Naive thymus-derived CD8-positive, alpha-beta T cell (primary cell): ENCODE results near the gene RTBDN. TPM values are rescaled to one million over a fixed set of nuclear protein-coding genes. Genes with fewer than 3 reads are reported as not detected.
A peak's percentile ranks its signal among the peaks of the same experiment; 100 is the strongest.
"Not testable (repeated sequence)": the region's sequence is repeated elsewhere in the genome, so short reads cannot be mapped to it uniquely, and the experiment has no call there.

Source experiments
- ATAC-seq, 2 donors: fragments of 150-1000 bp; cut with Tn5 transposase in 1 of 2; sonication (Bioruptor Pico), chemical (Tn5 transposase) in 1 of 2; 1 replicate in 1 of 2; 2 replicates in 1 of 2; pipeline ENCODE4 v1.10.0; 2021; ENCODE audit warnings: mild to moderate bottlenecking in 2 of 2, moderate library complexity in 2 of 2
- POLR2A ChIA-PET: fragments of 350-600 bp; sonication (Branson Sonifier 250); formaldehyde crosslinking; loops from one replicate; lab custom pipeline; 2021; ENCODE audit warnings: antibody characterized with exemption; lab: Charles Lee
- DNase-seq, 10 donors: peaks; one replicate each; pipeline versions ENCODE4 v3.0.0 to v3.0.0-alpha.2; 2020 to 2022
- H3K27ac Mint-ChIP-seq, 10 donors: one replicate each; pipeline ENCODE4 v1.8.0; 2020 to 2022; ENCODE audit warnings: mild to moderate bottlenecking in 10 of 10, mixed read lengths in 10 of 10, moderate library complexity in 4 of 10, inconsistent platforms in 1 of 10
- H3K27me3 Mint-ChIP-seq, 5 donors: one replicate each; pipeline ENCODE4 v1.8.0; 2021 to 2022; ENCODE audit warnings: mixed read lengths in 5 of 5
- H3K36me3 Mint-ChIP-seq, 3 donors: one replicate each; pipeline ENCODE4 v1.8.0; 2020 to 2022; ENCODE audit warnings: mixed read lengths in 3 of 3, mild to moderate bottlenecking in 2 of 3, inconsistent platforms in 1 of 3
- H3K4me1 Mint-ChIP-seq, 4 donors: one replicate each; pipeline ENCODE4 v1.8.0; 2021 to 2022; ENCODE audit warnings: mixed read lengths in 4 of 4
- H3K4me3 Mint-ChIP-seq, 10 donors: one replicate each; pipeline ENCODE4 v1.8.0; 2020 to 2022; ENCODE audit warnings: mild to moderate bottlenecking in 10 of 10, mixed read lengths in 10 of 10, moderate library complexity in 6 of 10, inconsistent platforms in 1 of 10
- H3K9me3 Mint-ChIP-seq, 9 donors: one replicate each; pipeline ENCODE4 v1.8.0; 2020 to 2022; ENCODE audit warnings: mixed read lengths in 9 of 9, mild to moderate bottlenecking in 3 of 9, inconsistent platforms in 1 of 9, moderate library complexity in 1 of 9
- polyA plus RNA-seq, 3 donors: library from polyadenylated mRNA; unstranded; fragments of 300-500 nt; fragmentation: Illumina TruSeq; gene quantifications; one replicate each; pipeline ENCODE4 v1.2.3, GENCODE V29; 2021
- total RNA-seq, 8 experiments: library from RNA in 2 of 8; stranded (reverse) in 2 of 8; gene quantifications; one replicate each; pipeline ENCODE4 v1.2.3 and lab custom pipeline; 2021 to 2026

RTBDN gene
- total and polyA plus RNA-seq, 5 experiments from 2014 or later, result not detected

- Mint-ChIP-seq H3K9me3 (no peaks in the 10 kb centered on the region), H3K27ac (no peak overlapping the region), H3K36me3 (peaks cover 0 to 13% (median 0%) of the 10 kb centered on the region in 3 donors), H3K27me3 (no peaks in the 10 kb centered on the region), H3K4me3 (peak overlapping the region in 1 of 10 donors; percentile 38), H3K4me1 (peaks cover 17 to 38% (median 31%) of the 10 kb centered on the region in 4 donors)
- DNase-seq, result no peak
- no peak for ATAC-seq
- POLR2A ChIA-PET, result interaction anchor here (0.7 to 14.5 kb wide), 4 partner anchors 9 to 1100 kb away, joined by 3 to 1021 read pairs (median 34); partner anchors contain the start of genes HOOK2 and JUNB
Measured at GRCh38 chr19:12804051-12804450, 30.3 kb downstream of the RTBDN start.

- Mint-ChIP-seq H3K4me3 (peak overlapping the region; percentile 83 to 94 (median 88)), H3K27me3 (no peaks in the 10 kb centered on the region), H3K36me3 (peaks cover 0 to 17% (median 0%) of the 10 kb centered on the region in 3 donors), H3K4me1 (peaks cover 17 to 38% (median 31%) of the 10 kb centered on the region in 4 donors), H3K9me3 (no peaks in the 10 kb centered on the region), H3K27ac (peak overlapping the region in 9 of 10 donors; percentile 28 to 84 (median 49))
- no peak for DNase-seq
- ATAC-seq, result no peak
- POLR2A ChIA-PET, result interaction anchor here (0.5 to 14.5 kb wide), 8 partner anchors 10 to 250 kb away, joined by 3 to 1021 read pairs (median 5); partner anchors contain the start of genes FBXW9, HOOK2, JUNB and TRIR
Measured at GRCh38 chr19:12802267-12803106, 31.9 kb downstream of the RTBDN start.

- H3K27ac Mint-ChIP-seq, result peak within 1 kb of the TSS; percentile 44 to 91 (median 81)
- H3K36me3 Mint-ChIP-seq, result peaks cover 0 to 21% (median 0%) of the 10 kb centered on the region in 3 donors
- peak within 1 kb of the TSS; percentile 85 to 94 (median 88) for H3K4me3 Mint-ChIP-seq
- POLR2A ChIA-PET, result interaction anchor here (0.5 to 14.5 kb wide), 6 partner anchors 10 to 249 kb away, joined by 3 to 1021 read pairs (median 4); partner anchors contain the start of genes HOOK2, JUNB and TRIR
- DNase-seq (peak; percentile 48 to 78 (median 66)), ATAC-seq (peak; percentile 63 to 66)
- no peaks in the 10 kb centered on the region for H3K27me3 Mint-ChIP-seq
- H3K9me3 Mint-ChIP-seq, result no peaks in the 10 kb centered on the region
- H3K4me1 Mint-ChIP-seq, result peaks cover 17 to 33% (median 27%) of the 10 kb centered on the region in 4 donors
Measured at GRCh38 chr19:12801466-12802266, 32.7 kb downstream of the RTBDN start, which contains the start of the genes PRDX2 and THSD8. Gene PRDX2, minus strand, starts transcription at chr19:12801800. Its CDS starts 539 bp downstream, at chr19:12801261. Gene THSD8, plus strand, starts transcription at chr19:12802069. Its CDS starts 3 bp downstream, at chr19:12802072.

GRCh38 chr19:12800923-12801465 lies 33.4 kb downstream of the RTBDN start:
- Mint-ChIP-seq H3K4me1 (peaks cover 17 to 33% (median 27%) of the 10 kb centered on the region in 4 donors), H3K4me3 (peak overlapping the region; percentile 84 to 94 (median 88)), H3K9me3 (no peaks in the 10 kb centered on the region), H3K27ac (peak overlapping the region; percentile 44 to 91 (median 79)), H3K36me3 (peaks cover 0 to 21% (median 0%) of the 10 kb centered on the region in 3 donors), H3K27me3 (no peaks in the 10 kb centered on the region)
- DNase-seq (no peak), ATAC-seq (peak in 1 of 2 donors; percentile 15)
- POLR2A ChIA-PET, result interaction anchor here (0.6 to 14.5 kb wide), 5 partner anchors 9 to 151 kb away, joined by 3 to 1021 read pairs (median 5); partner anchors contain the start of genes HOOK2 and JUNB

- ATAC-seq, result no peak
- Mint-ChIP-seq H3K9me3 (no peaks in the 10 kb centered on the region), H3K27ac (peak overlapping the region; percentile 39 to 91 (median 69)), H3K4me1 (peaks cover 20 to 36% (median 31%) of the 10 kb centered on the region in 4 donors), H3K27me3 (no peaks in the 10 kb centered on the region), H3K4me3 (peak overlapping the region; percentile 84 to 94 (median 88)), H3K36me3 (peaks cover 0 to 21% (median 0%) of the 10 kb centered on the region in 3 donors)
- POLR2A ChIA-PET, result interaction anchor here (0.6 to 14.5 kb wide), 6 partner anchors 8 to 350 kb away, joined by 3 to 1021 read pairs (median 4); partner anchors contain the start of genes HOOK2, IER2, JUNB and STX10
- no peak for DNase-seq
Measured at GRCh38 chr19:12800466-12800770, 34.0 kb downstream of the RTBDN start.

- peaks cover 20 to 38% (median 33%) of the 10 kb centered on the region in 4 donors for H3K4me1 Mint-ChIP-seq
- H3K9me3 Mint-ChIP-seq, result no peaks in the 10 kb centered on the region
- POLR2A ChIA-PET, result interaction anchor here (0.8 to 14.5 kb wide), 4 partner anchors 8 to 351 kb away, joined by 3 to 1021 read pairs (median 32); partner anchors contain the start of genes HOOK2, IER2, JUNB and STX10
- H3K27me3 Mint-ChIP-seq, result no peaks in the 10 kb centered on the region
- peak overlapping the region; percentile 30 to 94 (median 88) for H3K4me3 Mint-ChIP-seq
- DNase-seq (no peak), ATAC-seq (no peak)
- H3K27ac Mint-ChIP-seq, result peak overlapping the region in 3 of 10 donors; percentile 47 to 69 (median 48)
- H3K36me3 Mint-ChIP-seq, result peaks cover 0 to 21% (median 0%) of the 10 kb centered on the region in 3 donors
Measured at GRCh38 chr19:12799742-12800465, 34.5 kb downstream of the RTBDN start.

- peaks cover 1 to 27% (median 5%) of the 10 kb centered on the region in 3 donors for H3K36me3 Mint-ChIP-seq
- not testable (repeated sequence) for H3K4me3 Mint-ChIP-seq, H3K27ac Mint-ChIP-seq, H3K9me3 Mint-ChIP-seq, H3K27me3 Mint-ChIP-seq, ATAC-seq, DNase-seq
- peaks cover 24 to 50% (median 45%) of the 10 kb centered on the region in 4 donors for H3K4me1 Mint-ChIP-seq
- POLR2A ChIA-PET, result interaction anchor here (0.6 to 14.5 kb wide), 4 partner anchors 9 to 115 kb away, joined by 4 to 1021 read pairs (median 10); partner anchors contain the start of genes HOOK2 and RNASEH2A
Measured at GRCh38 chr19:12797607-12798006, 36.8 kb downstream of the RTBDN start.

- no peak overlapping the region for H3K4me3 Mint-ChIP-seq
- POLR2A ChIA-PET, result interaction anchor here (1.0 to 14.5 kb wide), 3 partner anchors 9 to 38 kb away, joined by 5 to 1021 read pairs (median 15); partner anchors contain the start of genes HOOK2 and RNASEH2A
- DNase-seq (no peak), ATAC-seq (no peak)
- peaks cover 1 to 27% (median 5%) of the 10 kb centered on the region in 3 donors for H3K36me3 Mint-ChIP-seq
- peaks cover 0 to 2% (median 0%) of the 10 kb centered on the region in 5 donors for H3K27me3 Mint-ChIP-seq
- H3K27ac Mint-ChIP-seq, result peak overlapping the region in 2 of 10 donors; percentile 4 to 96
- H3K9me3 Mint-ChIP-seq, result peaks cover 0 to 4% (median 0%) of the 10 kb centered on the region in 9 donors
- peaks cover 20 to 47% (median 41%) of the 10 kb centered on the region in 4 donors for H3K4me1 Mint-ChIP-seq
Measured at GRCh38 chr19:12797141-12797587, 37.2 kb downstream of the RTBDN start.

- Mint-ChIP-seq H3K4me1 (peaks cover 19 to 45% (median 39%) of the 10 kb centered on the region in 4 donors), H3K27ac (peak overlapping the region; percentile 90 to 98 (median 95)), H3K27me3 (peaks cover 0 to 2% (median 0%) of the 10 kb centered on the region in 5 donors), H3K4me3 (peak overlapping the region; percentile 61 to 88 (median 84)), H3K36me3 (peaks cover 1 to 27% (median 5%) of the 10 kb centered on the region in 3 donors), H3K9me3 (peaks cover 0 to 4% (median 0%) of the 10 kb centered on the region in 9 donors)
- ATAC-seq (no peak), DNase-seq (peak; percentile 58 to 86 (median 74))
- POLR2A ChIA-PET, result interaction anchor here (0.6 to 14.5 kb wide), 7 partner anchors 10 to 356 kb away, joined by 3 to 1021 read pairs (median 5); partner anchors contain the start of genes DHPS, HOOK2, RNASEH2A and TNPO2
Measured at GRCh38 chr19:12796146-12797071, 38.0 kb downstream of the RTBDN start.
